K562 (cell line): Measurements from ENCODE around the gene ZNF174. TPM values are rescaled to one million over a fixed set of nuclear protein-coding genes. Genes with fewer than 3 reads are reported as not detected.
A peak's percentile ranks its signal among the peaks of the same experiment; 100 is the strongest.

Experiments used
- BHLHE40 ChIP-seq: IDR thresholded peaks from 2 replicates; pipeline ENCODE4 v1.6.1; 2011; ENCODE audit warnings: low read length, improper control_type of control experiment
- CBX1 ChIP-seq: sonication (generic); IDR thresholded peaks from 2 replicates; pipeline ENCODE4 v1.6.1; 2016; ENCODE audit warnings: antibody characterized with exemption, low read depth, mild to moderate bottlenecking
- CHD2 ChIP-seq: IDR thresholded peaks from 2 replicates; pipeline ENCODE4 v1.6.1; 2011; ENCODE audit warnings: low read depth, low read length
- CXXC5 ChIP-seq: fragments of 250-450 bp; sonication (Bioruptor Pico); IDR thresholded peaks from 2 replicates; pipeline ENCODE4 v1.8.0; 2022; ENCODE audit warnings: inconsistent platforms, mild to moderate bottlenecking, moderate library complexity
- FIP1L1 ChIP-seq: fragments of 200-400 bp; formaldehyde crosslinking; IDR thresholded peaks from 2 replicates; pipeline ENCODE4 v1.6.1; 2018; ENCODE audit warnings: mild to moderate bottlenecking, low read depth, low read length; ENCODE audit not compliant: poor library complexity, severe bottlenecking
- JUN ChIP-seq, 2 experiments: sonication (generic) in 1 of 2; formaldehyde crosslinking in 1 of 2; IDR thresholded peaks; 2 replicates each; pipeline versions ENCODE4 v1.6.1 to v1.8.0; 2012 to 2022; ENCODE audit warnings: borderline replicate concordance in 2 of 2, mild to moderate bottlenecking in 2 of 2, improper control_type of control experiment in 1 of 2, low read depth in 1 of 2, low read length in 1 of 2, missing genetic modification reagents in 1 of 2
- PML ChIP-seq: IDR thresholded peaks from 2 replicates; pipeline ENCODE4 v1.6.1; 2012; ENCODE audit warnings: low read length, inconsistent platforms
- RNF2 ChIP-seq: sonication (generic); IDR thresholded peaks from 2 replicates; pipeline ENCODE4 v1.6.1; 2016
- TAF7 ChIP-seq: fragments of 450-650 bp; IDR thresholded peaks from 2 replicates; pipeline ENCODE4 v1.6.1; 2016; ENCODE audit warnings: missing genetic modification characterization, missing compliant biosample characterization
- TBP ChIP-seq: optimal IDR thresholded peaks from 2 replicates; pipeline ENCODE3; 2011; ENCODE audit warnings: low read depth, low read length, improper control_type of control experiment
- YY1 ChIP-seq, 3 experiments: IDR thresholded peaks; 2 replicates each; pipeline ENCODE4 v1.6.1; 2011; ENCODE audit warnings: low read length in 2 of 3, mild to moderate bottlenecking in 2 of 3, moderate library complexity in 2 of 3, borderline replicate concordance in 1 of 3, control low read depth in 1 of 3, low read depth in 1 of 3; ENCODE audit not compliant: insufficient read depth in 3 of 3, insufficient replicate concordance in 2 of 3, control insufficient read depth in 1 of 3, insufficient read length in 1 of 3; ENCODE audit errors: extremely low read depth in 1 of 3
- ZC3H4 ChIP-seq: sonication (generic); formaldehyde crosslinking; IDR thresholded peaks from 2 replicates; pipeline ENCODE4 v1.9.0; 2021; ENCODE audit warnings: missing genetic modification reagents, borderline replicate concordance
- ZNF408 ChIP-seq: fragments of 250-450 bp; sonication (Bioruptor Pico); IDR thresholded peaks from 2 replicates; pipeline ENCODE4 v1.4.0; 2020; ENCODE audit warnings: low read depth, mild to moderate bottlenecking, moderate library complexity
- ZSCAN29 ChIP-seq: fragments of 450-650 bp; IDR thresholded peaks from 2 replicates; pipeline ENCODE4 v1.6.1; 2017
- polyA plus RNA-seq, 8 experiments: library from polyadenylated mRNA; depleted of rRNA in 4 of 8; stranded (reverse) in 5 of 8; unstranded in 3 of 8; fragments of >200 nt; fragmentation: Nextera tagmentation in 2 of 8; fragmentation: Illumina TruSeq in 1 of 8; extraction: Ambion mirVana in 2 of 8; extraction: Trizol in 1 of 8; gene quantifications; 2 replicates each; pipeline versions ENCODE4 v1.2.1 to v1.2.3, GENCODE V29; 2011 to 2014; ENCODE audit warnings: inconsistent platforms in 1 of 8, missing spikeins in 1 of 8
- total RNA-seq, 7 experiments: library from RNA; depleted of rRNA in 6 of 7; stranded (reverse); fragments of >200 nt in 6 of 7; fragmentation: Illumina TruSeq in 2 of 7; extraction: Trizol in 2 of 7; gene quantifications; 2 replicates each; pipeline versions ENCODE4 v1.2.1 to v1.2.3, GENCODE V29; 2011 to 2021; ENCODE audit warnings: low replicate concordance in 1 of 7
- TF ChIP-seq, protein P1 (sequence below): fragments of 450-650 bp; IDR thresholded peaks from 2 replicates; pipeline ENCODE4 v1.6.1; 2016; ENCODE audit warnings: mild to moderate bottlenecking, moderate library complexity

Gene ZNF174
- total and polyA plus RNA-seq, 9 of the 15 experiments (the other 6 are each of a cell fraction or from before 2014, with no cell fraction given) = 5.1 to 19.1 (median 12.5) TPM

DNA sequence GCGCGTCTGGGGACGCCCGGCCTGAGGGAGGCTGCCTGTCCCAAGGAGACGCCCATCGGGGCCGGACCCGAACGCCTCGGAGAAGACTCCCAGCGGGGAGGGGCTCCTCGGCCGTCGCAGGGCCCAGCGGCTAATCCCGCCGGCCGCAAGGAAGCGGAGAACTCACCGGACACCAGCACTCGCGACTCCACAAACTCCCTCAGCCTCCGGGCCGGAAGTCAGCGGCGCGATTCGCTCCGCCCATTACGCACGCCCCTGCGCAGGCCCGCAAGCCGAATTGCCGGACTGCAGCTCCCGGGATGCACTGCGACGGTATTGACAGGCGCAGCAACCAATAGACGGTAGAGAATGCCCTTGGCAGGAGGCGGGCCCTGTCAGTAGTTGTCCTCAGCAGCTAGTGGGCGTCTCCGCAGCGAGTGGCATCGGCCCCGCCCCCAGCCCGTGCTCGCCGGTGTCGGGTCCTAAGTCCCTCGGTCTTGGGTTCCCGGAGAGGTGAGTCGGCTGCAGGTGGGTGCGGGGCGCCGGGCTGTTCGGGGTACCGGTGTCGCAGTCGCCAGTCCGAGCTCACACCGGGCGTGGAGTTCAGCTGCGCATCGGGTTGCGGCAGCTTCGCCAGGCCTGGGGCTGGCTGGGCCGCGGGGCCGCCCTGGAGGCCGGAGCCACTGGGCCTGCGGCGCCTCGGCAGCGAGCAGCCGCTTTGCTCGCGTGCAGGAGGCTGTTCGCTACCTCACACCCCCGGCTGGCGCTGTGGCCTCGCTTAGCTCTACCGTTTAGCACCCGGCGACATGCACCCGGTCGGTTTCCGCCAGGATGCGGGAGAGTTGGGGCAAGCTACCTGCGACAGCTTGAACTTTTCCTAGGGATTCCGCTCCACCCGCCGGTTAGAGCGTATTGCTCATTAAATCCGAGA is at the start of gene ZNF174, which contains the start of gene ZSCAN32 (continued):
- TF ChIP-seq, protein P1, sequence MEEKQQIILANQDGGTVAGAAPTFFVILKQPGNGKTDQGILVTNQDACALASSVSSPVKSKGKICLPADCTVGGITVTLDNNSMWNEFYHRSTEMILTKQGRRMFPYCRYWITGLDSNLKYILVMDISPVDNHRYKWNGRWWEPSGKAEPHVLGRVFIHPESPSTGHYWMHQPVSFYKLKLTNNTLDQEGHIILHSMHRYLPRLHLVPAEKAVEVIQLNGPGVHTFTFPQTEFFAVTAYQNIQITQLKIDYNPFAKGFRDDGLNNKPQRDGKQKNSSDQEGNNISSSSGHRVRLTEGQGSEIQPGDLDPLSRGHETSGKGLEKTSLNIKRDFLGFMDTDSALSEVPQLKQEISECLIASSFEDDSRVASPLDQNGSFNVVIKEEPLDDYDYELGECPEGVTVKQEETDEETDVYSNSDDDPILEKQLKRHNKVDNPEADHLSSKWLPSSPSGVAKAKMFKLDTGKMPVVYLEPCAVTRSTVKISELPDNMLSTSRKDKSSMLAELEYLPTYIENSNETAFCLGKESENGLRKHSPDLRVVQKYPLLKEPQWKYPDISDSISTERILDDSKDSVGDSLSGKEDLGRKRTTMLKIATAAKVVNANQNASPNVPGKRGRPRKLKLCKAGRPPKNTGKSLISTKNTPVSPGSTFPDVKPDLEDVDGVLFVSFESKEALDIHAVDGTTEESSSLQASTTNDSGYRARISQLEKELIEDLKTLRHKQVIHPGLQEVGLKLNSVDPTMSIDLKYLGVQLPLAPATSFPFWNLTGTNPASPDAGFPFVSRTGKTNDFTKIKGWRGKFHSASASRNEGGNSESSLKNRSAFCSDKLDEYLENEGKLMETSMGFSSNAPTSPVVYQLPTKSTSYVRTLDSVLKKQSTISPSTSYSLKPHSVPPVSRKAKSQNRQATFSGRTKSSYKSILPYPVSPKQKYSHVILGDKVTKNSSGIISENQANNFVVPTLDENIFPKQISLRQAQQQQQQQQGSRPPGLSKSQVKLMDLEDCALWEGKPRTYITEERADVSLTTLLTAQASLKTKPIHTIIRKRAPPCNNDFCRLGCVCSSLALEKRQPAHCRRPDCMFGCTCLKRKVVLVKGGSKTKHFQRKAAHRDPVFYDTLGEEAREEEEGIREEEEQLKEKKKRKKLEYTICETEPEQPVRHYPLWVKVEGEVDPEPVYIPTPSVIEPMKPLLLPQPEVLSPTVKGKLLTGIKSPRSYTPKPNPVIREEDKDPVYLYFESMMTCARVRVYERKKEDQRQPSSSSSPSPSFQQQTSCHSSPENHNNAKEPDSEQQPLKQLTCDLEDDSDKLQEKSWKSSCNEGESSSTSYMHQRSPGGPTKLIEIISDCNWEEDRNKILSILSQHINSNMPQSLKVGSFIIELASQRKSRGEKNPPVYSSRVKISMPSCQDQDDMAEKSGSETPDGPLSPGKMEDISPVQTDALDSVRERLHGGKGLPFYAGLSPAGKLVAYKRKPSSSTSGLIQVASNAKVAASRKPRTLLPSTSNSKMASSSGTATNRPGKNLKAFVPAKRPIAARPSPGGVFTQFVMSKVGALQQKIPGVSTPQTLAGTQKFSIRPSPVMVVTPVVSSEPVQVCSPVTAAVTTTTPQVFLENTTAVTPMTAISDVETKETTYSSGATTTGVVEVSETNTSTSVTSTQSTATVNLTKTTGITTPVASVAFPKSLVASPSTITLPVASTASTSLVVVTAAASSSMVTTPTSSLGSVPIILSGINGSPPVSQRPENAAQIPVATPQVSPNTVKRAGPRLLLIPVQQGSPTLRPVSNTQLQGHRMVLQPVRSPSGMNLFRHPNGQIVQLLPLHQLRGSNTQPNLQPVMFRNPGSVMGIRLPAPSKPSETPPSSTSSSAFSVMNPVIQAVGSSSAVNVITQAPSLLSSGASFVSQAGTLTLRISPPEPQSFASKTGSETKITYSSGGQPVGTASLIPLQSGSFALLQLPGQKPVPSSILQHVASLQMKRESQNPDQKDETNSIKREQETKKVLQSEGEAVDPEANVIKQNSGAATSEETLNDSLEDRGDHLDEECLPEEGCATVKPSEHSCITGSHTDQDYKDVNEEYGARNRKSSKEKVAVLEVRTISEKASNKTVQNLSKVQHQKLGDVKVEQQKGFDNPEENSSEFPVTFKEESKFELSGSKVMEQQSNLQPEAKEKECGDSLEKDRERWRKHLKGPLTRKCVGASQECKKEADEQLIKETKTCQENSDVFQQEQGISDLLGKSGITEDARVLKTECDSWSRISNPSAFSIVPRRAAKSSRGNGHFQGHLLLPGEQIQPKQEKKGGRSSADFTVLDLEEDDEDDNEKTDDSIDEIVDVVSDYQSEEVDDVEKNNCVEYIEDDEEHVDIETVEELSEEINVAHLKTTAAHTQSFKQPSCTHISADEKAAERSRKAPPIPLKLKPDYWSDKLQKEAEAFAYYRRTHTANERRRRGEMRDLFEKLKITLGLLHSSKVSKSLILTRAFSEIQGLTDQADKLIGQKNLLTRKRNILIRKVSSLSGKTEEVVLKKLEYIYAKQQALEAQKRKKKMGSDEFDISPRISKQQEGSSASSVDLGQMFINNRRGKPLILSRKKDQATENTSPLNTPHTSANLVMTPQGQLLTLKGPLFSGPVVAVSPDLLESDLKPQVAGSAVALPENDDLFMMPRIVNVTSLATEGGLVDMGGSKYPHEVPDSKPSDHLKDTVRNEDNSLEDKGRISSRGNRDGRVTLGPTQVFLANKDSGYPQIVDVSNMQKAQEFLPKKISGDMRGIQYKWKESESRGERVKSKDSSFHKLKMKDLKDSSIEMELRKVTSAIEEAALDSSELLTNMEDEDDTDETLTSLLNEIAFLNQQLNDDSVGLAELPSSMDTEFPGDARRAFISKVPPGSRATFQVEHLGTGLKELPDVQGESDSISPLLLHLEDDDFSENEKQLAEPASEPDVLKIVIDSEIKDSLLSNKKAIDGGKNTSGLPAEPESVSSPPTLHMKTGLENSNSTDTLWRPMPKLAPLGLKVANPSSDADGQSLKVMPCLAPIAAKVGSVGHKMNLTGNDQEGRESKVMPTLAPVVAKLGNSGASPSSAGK = peak; percentile 93
- TF ChIP-seq ZNF408 (CRISPR knock-in tag) (no peak), FIP1L1 (peak; percentile 86), ZC3H4 (CRISPR knock-in tag) (no peak), RNF2 (peak; percentile 73; the same call in 1 of the 2 replicates), BHLHE40 (peak; percentile 73), TBP (peak; percentile 76), JUN (IDR thresholded peaks at IDR 0.05; ENCODE audit: borderline replicate concordance, low read depth, low read length) (no peak), JUN (CRISPR knock-in tag; IDR thresholded peaks at IDR 0.05; ENCODE audit: borderline replicate concordance) (0 out of 2 replicates have a peak, but pooled peaks have one; percentile 60), CHD2 (peak; percentile 74), TAF7 (tag) (peak; percentile 72), ZSCAN29 (0 out of 2 replicates have a peak, but pooled peaks have one; percentile 15), CBX1 (peak; percentile 95), PML (peak; percentile 37; the same call in 1 of the 2 replicates), YY1 (IDR thresholded peaks at IDR 0.05; ENCODE audit: borderline replicate concordance in 1 of 3, control insufficient read depth in 1 of 3, extremely low read depth in 1 of 3, insufficient read depth in 3 of 3, insufficient read length in 1 of 3, insufficient replicate concordance in 2 of 3, low read depth in 1 of 3, low read length in 2 of 3) (peak in 2 of 3 experiments; percentile 6 to 79), CXXC5 (CRISPR knock-in tag) (peak; percentile 89)
